Myocyte (in vitro differentiated cells): ENCODE results near the gene SMCO3. TPM values are rescaled to one million over a fixed set of nuclear protein-coding genes. Genes with fewer than 3 reads are reported as not detected.

Experiments used
- DNase-seq: peaks from one replicate; pipeline ENCODE4 v3.0.0-alpha.2; 2012; ENCODE audit warnings: low read depth
- polyA plus RNA-seq: library from polyadenylated mRNA; unstranded; fragments of >200 nt; gene quantifications from one replicate; pipeline ENCODE4 v1.2.1, GENCODE V29; 2012; ENCODE audit warnings: missing spikeins
- total RNA-seq: library from RNA; depleted of rRNA; stranded (reverse); fragments of >200 nt; gene quantifications from 2 replicates; pipeline ENCODE4 v1.2.3, GENCODE V29; 2014

SMCO3 gene
- total RNA-seq: not detected in 2 replicates
- 0.09 TPM for polyA plus RNA-seq

GRCh38 chr12:14814014-14814413, at the start of gene SMCO3:
TSS of gene SMCO3 (minus strand) at chr12:14814182. CDS start at chr12:14806680, 7,502 bp downstream.
- DNase-seq: no peak

DNA sequence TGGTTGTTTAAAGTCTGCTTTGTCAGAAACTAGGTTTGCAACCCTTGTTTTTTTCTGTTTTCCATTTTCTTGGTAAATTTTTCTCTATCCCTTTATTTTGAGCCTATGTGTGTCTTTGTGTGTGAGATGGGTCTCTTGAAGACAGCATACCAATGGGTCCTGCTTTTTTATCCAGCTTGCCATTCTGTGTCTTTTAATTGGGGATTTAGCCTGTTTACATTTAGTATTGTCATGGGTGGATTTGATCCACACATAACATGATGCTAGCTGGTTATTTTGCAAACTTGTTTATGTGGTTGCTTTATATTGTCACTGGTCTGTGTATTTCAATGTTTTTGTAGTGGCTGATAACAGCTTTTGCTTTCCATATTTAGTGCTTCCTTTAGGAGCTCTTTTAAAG, 46.5 kb upstream of the SMCO3 start:
- no peak for DNase-seq

GRCh38 chr12:14858513-14858912, 44.5 kb upstream of the SMCO3 start:
- DNase-seq: no peak

- no peak for DNase-seq
These were observed 40.7 kb upstream of the SMCO3 start for GRCh38 chr12:14854586-14855183.

- DNase-seq: peak; percentile 44
These were observed 40.0 kb upstream of the SMCO3 start for GRCh38 chr12:14853961-14854360.

DNA sequence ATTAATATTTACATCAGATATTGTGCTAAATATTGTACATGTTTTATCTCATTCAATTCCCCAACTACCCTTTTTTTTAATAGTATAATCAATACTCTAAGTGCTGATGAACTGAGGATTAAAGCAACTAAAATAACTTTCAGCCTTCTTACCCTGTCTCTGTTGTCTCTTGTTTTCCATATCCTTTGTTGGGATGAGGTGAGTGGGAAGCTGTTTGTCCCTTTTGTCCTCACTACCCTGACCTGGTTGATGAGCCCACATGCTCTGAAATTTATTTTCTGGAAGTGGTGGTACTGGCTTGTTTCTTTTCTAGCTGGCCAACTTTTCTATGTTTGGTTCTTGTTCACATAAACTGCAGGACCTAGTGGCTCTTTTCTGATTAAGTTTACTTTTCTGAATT, 38.9 kb upstream of the SMCO3 start:
- DNase-seq: no peak

GRCh38 chr12:14850929-14851663, 37.1 kb upstream of the SMCO3 start:
- no peak for DNase-seq

DNA sequence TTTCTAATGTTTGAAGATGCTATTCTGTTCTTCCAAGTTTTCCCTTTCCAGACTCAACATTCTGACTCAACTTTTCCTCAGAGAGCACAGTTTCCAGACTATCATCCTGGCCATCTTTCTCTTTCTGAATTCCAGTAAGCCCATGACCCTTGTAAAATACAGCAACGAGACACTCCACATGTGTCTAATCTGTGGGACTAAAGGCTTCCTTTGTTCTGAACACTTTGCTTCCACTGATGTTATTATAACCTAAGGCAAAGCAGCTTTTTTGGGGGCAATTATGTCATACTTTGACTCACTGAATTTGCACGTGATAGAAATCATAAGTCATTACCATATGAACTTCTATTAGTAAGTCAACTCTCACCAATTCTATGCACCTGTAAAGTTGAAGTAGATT, 35.7 kb upstream of the SMCO3 start:
- DNase-seq: no peak

GRCh38 chr12:14846876-14847580, 33.0 kb upstream of the SMCO3 start:
- no peak for DNase-seq

DNA sequence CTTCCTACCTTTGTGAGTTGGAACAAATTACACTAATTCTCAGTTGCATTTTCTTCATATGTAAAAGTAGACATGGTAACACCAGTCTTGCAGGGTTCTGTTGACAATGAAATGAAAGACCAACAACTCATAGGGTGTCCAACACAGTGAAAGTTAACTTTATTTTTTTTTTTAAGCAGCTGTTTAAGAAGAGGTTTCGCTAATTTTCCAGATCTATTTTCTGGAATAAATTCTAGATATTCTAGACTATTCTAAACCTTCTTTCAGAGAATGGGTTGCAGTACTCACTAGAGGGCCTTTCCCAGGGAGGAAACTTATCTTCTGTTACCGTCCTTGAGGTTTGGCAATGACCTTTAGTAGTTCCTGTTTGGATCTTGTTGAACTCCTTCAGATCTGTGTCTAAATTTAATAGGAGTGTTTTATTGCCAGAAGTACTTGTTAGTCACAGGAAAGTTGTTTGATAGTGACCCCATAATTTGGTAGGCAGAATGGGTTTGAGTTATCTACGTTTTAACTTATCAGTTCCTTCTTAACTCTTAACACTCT, 32.1 kb upstream of the SMCO3 start:
- DNase-seq: no peak

GRCh38 chr12:14845350-14845750, 31.4 kb upstream of the SMCO3 start:
- peak; percentile 78 for DNase-seq

- DNase-seq: no peak
These were observed 30.4 kb upstream of the SMCO3 start for GRCh38 chr12:14844401-14844800.

DNA sequence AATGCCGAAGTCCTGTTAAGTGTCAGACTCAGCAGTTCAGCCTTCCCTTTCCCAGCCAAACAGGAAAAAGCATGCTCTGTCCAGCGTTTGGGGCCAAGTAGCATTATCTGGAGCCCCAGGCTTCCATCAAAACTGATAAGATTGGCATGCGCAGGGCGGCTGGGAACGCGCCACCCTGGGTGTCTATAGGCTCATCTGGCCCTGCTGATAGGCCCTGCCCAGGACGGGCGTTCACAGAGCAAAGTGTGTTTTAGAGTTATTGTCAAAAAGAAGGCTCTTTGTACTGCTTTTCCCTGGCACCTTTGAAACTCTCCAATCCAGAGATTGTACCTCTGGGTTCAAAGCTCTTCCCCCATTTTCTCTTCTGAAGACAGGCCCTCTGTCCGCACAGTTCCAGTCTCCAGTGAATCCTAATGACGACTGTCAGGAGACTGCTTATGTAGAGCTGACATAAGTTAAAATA, 29.5 kb upstream of the SMCO3 start, which contains the start of gene ART4:
TSS of gene ART4 (minus strand) at position 102 of the 463 bp plus-strand sequence. CDS start 413 bp downstream, outside the sequence.
- DNase-seq: no peak

GRCh38 chr12:14842315-14842714, 28.3 kb upstream of the SMCO3 start:
- no peak for DNase-seq

GRCh38 chr12:14841761-14842160, 27.8 kb upstream of the SMCO3 start:
- peak; percentile 70 for DNase-seq

DNA sequence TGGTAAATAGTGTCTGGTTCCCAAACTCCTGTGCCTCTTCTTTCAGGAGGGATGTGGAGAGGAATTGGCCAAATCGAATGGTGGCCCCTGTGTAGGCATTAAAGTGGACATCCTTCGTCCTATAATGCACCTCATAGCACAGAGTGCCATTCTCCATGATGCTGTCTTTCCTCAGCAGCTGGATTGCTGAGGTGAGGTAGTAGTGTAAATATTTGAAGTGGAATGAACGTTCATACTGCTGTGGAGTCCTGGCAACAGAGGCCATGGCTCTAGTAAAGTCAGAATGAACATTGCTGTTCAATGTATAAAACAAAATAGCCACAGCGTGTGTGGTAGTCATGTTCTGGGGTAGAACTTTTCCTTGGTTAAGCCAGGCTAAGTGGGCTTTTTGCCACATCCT, 26.6 kb upstream of the SMCO3 start:
- no peak for DNase-seq

GRCh38 chr12:14839262-14839661, 25.3 kb upstream of the SMCO3 start:
- no peak for DNase-seq

GRCh38 chr12:14836336-14837210, 22.6 kb upstream of the SMCO3 start:
- DNase-seq: peak; percentile 65

GRCh38 chr12:14834509-14834908, 20.5 kb upstream of the SMCO3 start:
- DNase-seq: no peak

DNA sequence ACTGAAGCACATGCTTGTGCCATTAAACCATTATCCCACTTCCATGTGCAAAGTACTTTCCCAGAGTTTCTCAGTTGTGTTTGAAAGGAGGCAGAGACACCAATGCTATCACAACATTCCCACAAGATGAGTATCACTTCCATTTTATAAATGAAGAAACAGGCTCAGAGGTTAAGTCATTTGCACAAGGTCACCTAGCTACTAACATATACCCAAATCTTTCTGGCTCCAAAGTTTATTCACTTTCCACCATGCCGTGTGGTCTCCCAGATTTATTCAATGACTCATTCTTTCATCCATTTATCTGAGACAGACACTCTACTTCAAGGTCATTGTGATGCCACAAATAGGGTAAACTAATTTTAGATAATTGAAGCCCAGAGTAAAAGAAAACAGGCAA, 20.0 kb upstream of the SMCO3 start:
- peak; percentile 41 for DNase-seq

GRCh38 chr12:14833336-14833735, 19.4 kb upstream of the SMCO3 start:
- DNase-seq: no peak
